Measurements from ENCODE around the gene FAAP100. TPM values are rescaled to one million over a fixed set of nuclear protein-coding genes. Genes with fewer than 3 reads are reported as not detected.

Gene FAAP100
- total and polyA plus RNA-seq, 7 donors: 6.6 to 27.2 (median 10.9) TPM

DNA sequence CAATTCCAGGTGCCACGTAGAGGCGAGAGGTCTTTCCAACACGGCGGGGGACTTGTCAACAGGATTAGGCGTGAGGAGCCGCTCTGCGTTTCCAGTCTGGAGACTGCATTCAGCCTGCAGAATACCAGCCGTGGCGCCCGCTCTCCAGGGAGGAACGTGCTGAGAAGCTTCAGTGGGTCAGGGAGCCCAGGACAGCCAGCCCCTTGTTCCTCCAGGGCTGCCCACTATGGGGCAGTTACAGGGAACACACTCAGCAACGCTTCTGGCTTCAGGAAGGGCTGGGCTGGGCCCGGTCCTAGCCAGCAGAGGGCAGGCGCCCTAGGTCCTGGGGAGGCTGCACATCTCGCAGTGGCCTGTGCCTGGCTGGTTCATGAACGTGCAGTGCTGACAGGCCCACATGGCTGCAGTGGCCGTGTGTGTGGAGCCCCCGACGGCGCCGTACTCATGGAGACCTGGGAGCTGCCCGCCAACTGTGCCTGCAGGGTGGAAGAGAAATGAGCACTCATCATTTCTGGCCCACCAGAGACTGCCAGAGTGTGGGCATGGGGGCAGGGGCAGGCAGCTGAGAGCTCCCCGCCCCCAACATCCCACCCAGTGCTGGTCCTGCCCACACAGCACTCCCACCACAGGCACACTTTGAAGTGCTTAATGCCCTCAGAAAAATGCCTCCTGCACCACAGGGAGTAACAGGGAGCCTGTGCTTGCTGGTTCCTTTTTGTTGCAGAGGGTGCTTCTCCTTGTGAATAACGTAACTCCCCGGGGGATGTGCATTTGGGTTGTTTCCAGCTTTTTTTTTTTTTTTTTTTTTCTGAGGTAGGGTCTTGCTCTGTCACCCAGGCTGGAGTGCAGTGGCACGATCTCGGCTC lies 7.0 kb upstream of the FAAP100 start:
- WGBS, 2 donors: 83 to 87% methylated on average over 27 of the region's 27 CpGs
- H3K36me3 ChIP-seq: peaks cover 24 to 81% (median 49%) of the 10 kb centered on the region in 4 donors

DNA sequence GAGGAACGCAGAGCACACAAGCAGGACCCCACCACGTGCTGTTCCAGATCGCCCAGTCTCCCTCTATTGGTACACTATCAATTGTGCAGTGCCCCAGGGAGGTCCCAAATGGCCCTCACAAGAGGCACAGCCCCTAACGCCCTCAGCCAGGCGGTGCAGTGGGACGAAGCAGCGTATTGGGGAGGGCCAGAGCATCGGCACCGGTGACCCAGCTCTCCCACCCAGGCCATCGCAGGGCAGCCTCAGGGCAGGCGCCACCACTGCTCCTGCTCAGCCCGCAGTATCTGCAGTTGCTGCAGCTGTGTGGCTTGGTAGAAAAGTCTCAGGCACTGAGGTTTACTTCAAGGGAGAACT lies 5.9 kb upstream of the FAAP100 start:
- intact Hi-C loops (cut with DNase I): no loop called here
- TF ChIP-seq POLR2A (IDR thresholded peaks at IDR 0.05): no peak
- no peak for TF ChIP-seq EP300 (IDR thresholded peaks at IDR 0.05)
- TF ChIP-seq, protein P1, sequence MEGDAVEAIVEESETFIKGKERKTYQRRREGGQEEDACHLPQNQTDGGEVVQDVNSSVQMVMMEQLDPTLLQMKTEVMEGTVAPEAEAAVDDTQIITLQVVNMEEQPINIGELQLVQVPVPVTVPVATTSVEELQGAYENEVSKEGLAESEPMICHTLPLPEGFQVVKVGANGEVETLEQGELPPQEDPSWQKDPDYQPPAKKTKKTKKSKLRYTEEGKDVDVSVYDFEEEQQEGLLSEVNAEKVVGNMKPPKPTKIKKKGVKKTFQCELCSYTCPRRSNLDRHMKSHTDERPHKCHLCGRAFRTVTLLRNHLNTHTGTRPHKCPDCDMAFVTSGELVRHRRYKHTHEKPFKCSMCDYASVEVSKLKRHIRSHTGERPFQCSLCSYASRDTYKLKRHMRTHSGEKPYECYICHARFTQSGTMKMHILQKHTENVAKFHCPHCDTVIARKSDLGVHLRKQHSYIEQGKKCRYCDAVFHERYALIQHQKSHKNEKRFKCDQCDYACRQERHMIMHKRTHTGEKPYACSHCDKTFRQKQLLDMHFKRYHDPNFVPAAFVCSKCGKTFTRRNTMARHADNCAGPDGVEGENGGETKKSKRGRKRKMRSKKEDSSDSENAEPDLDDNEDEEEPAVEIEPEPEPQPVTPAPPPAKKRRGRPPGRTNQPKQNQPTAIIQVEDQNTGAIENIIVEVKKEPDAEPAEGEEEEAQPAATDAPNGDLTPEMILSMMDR (IDR thresholded peaks at IDR 0.05): no peak
- no peak for TF ChIP-seq POLR2AphosphoS5 (IDR thresholded peaks at IDR 0.05)
- no peaks in the 10 kb centered on the region for H3K9me3 ChIP-seq
- WGBS, 2 donors: 94% methylated on average over 12 of the region's 12 CpGs
- no peak overlapping the region for H3K27ac ChIP-seq
- H3K4me3 ChIP-seq: no peak overlapping the region
- H3K36me3 ChIP-seq: peaks cover 16 to 70% (median 42%) of the 10 kb centered on the region in 4 donors
- no peaks in the 10 kb centered on the region for H3K27me3 ChIP-seq
- DNase-seq: no peak
- peaks cover 0 to 12% (median 10%) of the 10 kb centered on the region in 4 donors for H3K4me1 ChIP-seq

More for the DNA sequence above, 7.0 kb upstream of the FAAP100 start:
- intact Hi-C loops (cut with DNase I): no loop called here
- TF ChIP-seq POLR2A (IDR thresholded peaks at IDR 0.05) (no peak), POLR2AphosphoS5 (IDR thresholded peaks at IDR 0.05) (no peak), EP300 (IDR thresholded peaks at IDR 0.05) (no peak)
- TF ChIP-seq, protein P1 (IDR thresholded peaks at IDR 0.05): no peak
- Histone ChIP-seq H3K4me1 (peaks cover 0 to 2% (median under 1%) of the 10 kb centered on the region in 4 donors), H3K27me3 (no peaks in the 10 kb centered on the region), H3K27ac (no peak overlapping the region), H3K9me3 (no peaks in the 10 kb centered on the region), H3K4me3 (no peak overlapping the region)
- no peak for DNase-seq

DNA sequence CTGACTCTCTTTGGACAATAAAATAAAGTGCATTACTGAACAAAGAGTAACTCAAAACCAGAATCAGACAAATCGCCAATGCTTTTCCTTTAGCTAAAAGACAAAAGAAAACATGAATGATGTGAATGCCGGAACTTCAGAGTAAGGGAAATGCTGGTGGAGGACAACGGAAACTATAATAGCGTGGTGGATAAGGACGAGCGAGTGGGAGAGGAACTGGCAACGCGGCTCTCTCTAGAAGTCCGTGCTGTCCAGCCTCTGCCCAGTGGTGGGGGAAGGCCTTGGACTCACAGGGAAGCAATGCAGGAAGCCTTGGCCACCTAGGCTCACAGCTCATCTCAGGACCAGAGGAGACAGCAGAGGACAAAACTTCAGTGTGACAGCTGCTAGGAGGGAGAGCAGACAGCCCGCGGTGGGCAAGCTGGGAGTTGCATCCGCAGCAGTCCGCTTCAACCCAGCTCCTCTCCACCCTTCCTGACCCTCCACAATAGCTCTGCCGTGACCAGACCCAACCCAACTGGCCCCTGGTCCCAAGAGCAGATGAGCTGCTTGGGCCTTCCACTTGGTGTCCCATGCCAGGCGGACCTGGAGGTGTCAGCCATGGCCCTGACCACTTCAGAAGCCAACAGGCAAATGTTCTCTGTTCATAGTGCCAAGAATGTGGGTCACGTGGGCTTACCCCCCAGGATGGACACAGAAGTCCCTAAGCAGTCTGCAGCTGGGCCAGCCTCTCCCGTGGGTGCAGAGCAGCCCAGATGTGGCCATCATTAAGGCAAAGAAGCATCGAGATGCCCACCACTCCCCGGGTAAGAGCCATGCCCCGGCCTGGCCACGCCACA lies 5.3 kb upstream of the FAAP100 start:
- H3K36me3 ChIP-seq: peaks cover 14 to 64% (median 36%) of the 10 kb centered on the region in 4 donors

DNA sequence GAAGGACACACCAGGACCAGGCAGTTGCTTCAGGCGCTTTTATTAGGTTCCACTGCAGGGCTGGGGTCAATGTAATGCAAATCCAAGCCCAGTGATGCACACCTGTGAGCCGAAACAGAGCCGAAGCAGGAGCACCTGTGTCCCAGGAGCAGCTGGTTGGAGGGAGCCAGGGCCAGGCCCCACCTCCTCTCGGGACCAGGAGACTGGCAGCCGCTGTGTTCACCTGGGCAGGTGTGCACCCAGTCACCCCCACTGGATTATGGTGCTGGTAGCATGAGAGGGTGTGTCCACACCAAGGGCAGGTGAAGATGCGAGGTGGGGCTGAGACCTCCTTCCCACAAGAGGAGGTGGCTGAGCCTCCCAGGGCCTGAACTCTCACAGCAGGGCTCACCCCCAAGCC lies 4.7 kb upstream of the FAAP100 start:
- 25 to 76% methylated on average over 6 of the region's 6 CpGs for WGBS, 2 donors
- intact Hi-C loops (cut with DNase I): no loop called here
- Histone ChIP-seq H3K27ac (no peak overlapping the region), H3K4me3 (no peak overlapping the region), H3K36me3 (peaks cover 14 to 58% (median 32%) of the 10 kb centered on the region in 4 donors), H3K4me1 (peaks cover 0 to 18% (median 13%) of the 10 kb centered on the region in 4 donors), H3K27me3 (no peaks in the 10 kb centered on the region), H3K9me3 (no peaks in the 10 kb centered on the region)
- TF ChIP-seq EP300 (IDR thresholded peaks at IDR 0.05) (no peak), POLR2AphosphoS5 (IDR thresholded peaks at IDR 0.05) (no peak), POLR2A (IDR thresholded peaks at IDR 0.05) (no peak)
- TF ChIP-seq, protein P1 (IDR thresholded peaks at IDR 0.05): no peak
- DNase-seq: no peak

More for the DNA sequence above, 5.3 kb upstream of the FAAP100 start:
- no peak for DNase-seq
- H3K27ac ChIP-seq: no peak overlapping the region
- H3K4me3 ChIP-seq: no peak overlapping the region
- no peaks in the 10 kb centered on the region for H3K27me3 ChIP-seq
- TF ChIP-seq EP300 (IDR thresholded peaks at IDR 0.05) (no peak), POLR2AphosphoS5 (IDR thresholded peaks at IDR 0.05) (no peak)
- TF ChIP-seq, protein P1 (IDR thresholded peaks at IDR 0.05): no peak
- intact Hi-C loops (cut with DNase I): no loop called here
- H3K4me1 ChIP-seq: peaks cover 0 to 17% (median 13%) of the 10 kb centered on the region in 4 donors
- no peaks in the 10 kb centered on the region for H3K9me3 ChIP-seq
- 68 to 87% methylated on average over 21 of the region's 21 CpGs for WGBS, 2 donors
